Measurements from ENCODE around the gene PPP3CA.
A peak's percentile ranks its signal among the peaks of the same experiment; 100 is the strongest.

Gene PPP3CA

GRCh38 chr4:101177154-101177553, 170.2 kb downstream of the PPP3CA start:
- DNase-seq (ENCODE audit: insufficient read length, low spot score) (no peak), FAIRE-seq (no peak)
- no peak for TF ChIP-seq POLR2A (IDR thresholded peaks at IDR 0.05; ENCODE audit: low read depth, low read length)
- no peak for TF ChIP-seq SPI1 (IDR thresholded peaks at IDR 0.05; ENCODE audit: low read depth, low read length)
- TF ChIP-seq POLR2AphosphoS5 (IDR thresholded peaks at IDR 0.05; ENCODE audit: low read depth, low read length), result no peak
- no peak for TF ChIP-seq PAX5 (IDR thresholded peaks at IDR 0.05; ENCODE audit: insufficient read depth, low read length, severe bottlenecking)
- TF ChIP-seq POU2F2 (IDR thresholded peaks at IDR 0.05; ENCODE audit: low read depth, low read length), result no peak
- TF ChIP-seq TAF1 (IDR thresholded peaks at IDR 0.05; ENCODE audit: low read depth, low read length), result no peak

GRCh38 chr4:101175896-101176676, 171.2 kb downstream of the PPP3CA start:
- TF ChIP-seq POU2F2 (IDR thresholded peaks at IDR 0.05; ENCODE audit: low read depth, low read length) (no peak), SPI1 (IDR thresholded peaks at IDR 0.05; ENCODE audit: low read depth, low read length) (peak; percentile 40)
- DNase-seq (ENCODE audit: insufficient read length, low spot score) (no peak), FAIRE-seq (no peak)

- no peak for DNase-seq (ENCODE audit: insufficient read length, low spot score)
- TF ChIP-seq POLR2AphosphoS5 (IDR thresholded peaks at IDR 0.05; ENCODE audit: low read depth, low read length), result no peak
- TF ChIP-seq TAF1 (IDR thresholded peaks at IDR 0.05; ENCODE audit: low read depth, low read length), result no peak
- TF ChIP-seq PAX5 (IDR thresholded peaks at IDR 0.05; ENCODE audit: insufficient read depth, low read length, severe bottlenecking), result no peak
- no peak for TF ChIP-seq SPI1 (IDR thresholded peaks at IDR 0.05; ENCODE audit: low read depth, low read length)
- TF ChIP-seq POU2F2 (IDR thresholded peaks at IDR 0.05; ENCODE audit: low read depth, low read length), result no peak
- no peak for TF ChIP-seq POLR2A (IDR thresholded peaks at IDR 0.05; ENCODE audit: low read depth, low read length)
- no peak for FAIRE-seq
These were observed 172.5 kb downstream of the PPP3CA start for GRCh38 chr4:101174679-101175345.

GRCh38 chr4:101172369-101172768, 175.0 kb downstream of the PPP3CA start:
- no peak for DNase-seq (ENCODE audit: insufficient read length, low spot score)
- no peak for FAIRE-seq
- no peak for TF ChIP-seq SPI1 (IDR thresholded peaks at IDR 0.05; ENCODE audit: low read depth, low read length)
- no peak for TF ChIP-seq POLR2A (IDR thresholded peaks at IDR 0.05; ENCODE audit: low read depth, low read length)
- TF ChIP-seq POU2F2 (IDR thresholded peaks at IDR 0.05; ENCODE audit: low read depth, low read length), result no peak
- no peak for TF ChIP-seq POLR2AphosphoS5 (IDR thresholded peaks at IDR 0.05; ENCODE audit: low read depth, low read length)
- TF ChIP-seq PAX5 (IDR thresholded peaks at IDR 0.05; ENCODE audit: insufficient read depth, low read length, severe bottlenecking), result no peak

GRCh38 chr4:101171747-101172146, 175.6 kb downstream of the PPP3CA start:
- TF ChIP-seq POU2F2 (IDR thresholded peaks at IDR 0.05; ENCODE audit: low read depth, low read length) (no peak), POLR2AphosphoS5 (IDR thresholded peaks at IDR 0.05; ENCODE audit: low read depth, low read length) (no peak), SPI1 (IDR thresholded peaks at IDR 0.05; ENCODE audit: low read depth, low read length) (no peak), TAF1 (IDR thresholded peaks at IDR 0.05; ENCODE audit: low read depth, low read length) (no peak), POLR2A (IDR thresholded peaks at IDR 0.05; ENCODE audit: low read depth, low read length) (no peak), PAX5 (IDR thresholded peaks at IDR 0.05; ENCODE audit: insufficient read depth, low read length, severe bottlenecking) (no peak)
- FAIRE-seq (no peak), DNase-seq (ENCODE audit: insufficient read length, low spot score) (no peak)

- FAIRE-seq (peak; percentile 98), DNase-seq (ENCODE audit: insufficient read length, low spot score) (no peak)
- no peak for TF ChIP-seq POLR2AphosphoS5 (IDR thresholded peaks at IDR 0.05; ENCODE audit: low read depth, low read length)
- TF ChIP-seq PAX5 (IDR thresholded peaks at IDR 0.05; ENCODE audit: insufficient read depth, low read length, severe bottlenecking), result no peak
- TF ChIP-seq POU2F2 (IDR thresholded peaks at IDR 0.05; ENCODE audit: low read depth, low read length), result no peak
- TF ChIP-seq POLR2A (IDR thresholded peaks at IDR 0.05; ENCODE audit: low read depth, low read length), result no peak
- no peak for TF ChIP-seq SPI1 (IDR thresholded peaks at IDR 0.05; ENCODE audit: low read depth, low read length)
- TF ChIP-seq TAF1 (IDR thresholded peaks at IDR 0.05; ENCODE audit: low read depth, low read length), result no peak
These were observed 178.0 kb downstream of the PPP3CA start for GRCh38 chr4:101169044-101170014.

GRCh38 chr4:101163936-101164335, 183.4 kb downstream of the PPP3CA start:
- DNase-seq (ENCODE audit: insufficient read length, low spot score) (no peak), FAIRE-seq (no peak)
- no peak for TF ChIP-seq SPI1 (IDR thresholded peaks at IDR 0.05; ENCODE audit: low read depth, low read length)
- no peak for TF ChIP-seq POU2F2 (IDR thresholded peaks at IDR 0.05; ENCODE audit: low read depth, low read length)
- TF ChIP-seq POLR2AphosphoS5 (IDR thresholded peaks at IDR 0.05; ENCODE audit: low read depth, low read length), result no peak
- TF ChIP-seq TAF1 (IDR thresholded peaks at IDR 0.05; ENCODE audit: low read depth, low read length), result no peak
- no peak for TF ChIP-seq PAX5 (IDR thresholded peaks at IDR 0.05; ENCODE audit: insufficient read depth, low read length, severe bottlenecking)
- no peak for TF ChIP-seq POLR2A (IDR thresholded peaks at IDR 0.05; ENCODE audit: low read depth, low read length)

GRCh38 chr4:101162990-101163380, 184.3 kb downstream of the PPP3CA start:
- FAIRE-seq, result no peak
- no peak for DNase-seq (ENCODE audit: insufficient read length, low spot score)
- TF ChIP-seq PAX5 (IDR thresholded peaks at IDR 0.05; ENCODE audit: insufficient read depth, low read length, severe bottlenecking), result no peak
- no peak for TF ChIP-seq POU2F2 (IDR thresholded peaks at IDR 0.05; ENCODE audit: low read depth, low read length)
- TF ChIP-seq POLR2A (IDR thresholded peaks at IDR 0.05; ENCODE audit: low read depth, low read length), result no peak
- TF ChIP-seq POLR2AphosphoS5 (IDR thresholded peaks at IDR 0.05; ENCODE audit: low read depth, low read length), result no peak
- no peak for TF ChIP-seq TAF1 (IDR thresholded peaks at IDR 0.05; ENCODE audit: low read depth, low read length)
- no peak for TF ChIP-seq SPI1 (IDR thresholded peaks at IDR 0.05; ENCODE audit: low read depth, low read length)
